Measurements from ENCODE around the gene WDCP. TPM values are rescaled to one million over a fixed set of nuclear protein-coding genes. Genes with fewer than 3 reads are reported as not detected.

Gene WDCP
- total RNA-seq, 1 donor from 2014 or later = 20.0 TPM

- Mint-ChIP-seq H3K27ac (no peak overlapping the region), H3K9me3 (no peaks in the 10 kb centered on the region), H3K27me3 (peaks cover 19% of the 10 kb centered on the region), H3K36me3 (ENCODE audit: low read depth) (no peaks in the 10 kb centered on the region), H3K4me1 (no peaks in the 10 kb centered on the region), H3K4me3 (no peak overlapping the region)
- ATAC-seq (ENCODE audit: low read depth) (no peak), DNase-seq (no peak)
- CTCF ChIA-PET = interaction anchor here (1.0 kb wide), 1 partner anchor 9 kb away, joined by 3 read pairs; no protein-coding TSS in a partner anchor
- TF ChIP-seq CTCF (IDR thresholded peaks at IDR 0.05) = no peak
- POLR2A ChIA-PET = no interaction called here
- intact Hi-C loops (cut with micrococcal nuclease) = no loop called here
These were observed 37.9 kb downstream of the WDCP start for GRCh38 chr2:24009367-24009679.

GRCh38 chr2:24008672-24009366, 38.4 kb downstream of the WDCP start:
- ChIA-PET POLR2A (no interaction called here), CTCF (interaction anchor here (1.0 kb wide), 1 partner anchor 9 kb away, joined by 3 read pairs; no protein-coding TSS in a partner anchor)
- TF ChIP-seq CTCF (IDR thresholded peaks at IDR 0.05) = no peak
- Mint-ChIP-seq H3K4me3 (no peak overlapping the region), H3K27me3 (peaks cover 19% of the 10 kb centered on the region), H3K36me3 (ENCODE audit: low read depth) (no peaks in the 10 kb centered on the region), H3K4me1 (no peaks in the 10 kb centered on the region), H3K9me3 (no peaks in the 10 kb centered on the region), H3K27ac (no peak overlapping the region)
- no peak for DNase-seq
- intact Hi-C loops (cut with micrococcal nuclease) = no loop called here
- ATAC-seq (ENCODE audit: low read depth) = no peak

GRCh38 chr2:24007693-24008092, 39.5 kb downstream of the WDCP start:
- H3K27me3 Mint-ChIP-seq = peaks cover 19% of the 10 kb centered on the region
- DNase-seq = no peak
- H3K4me3 Mint-ChIP-seq = no peak overlapping the region
- H3K9me3 Mint-ChIP-seq = no peaks in the 10 kb centered on the region
- POLR2A ChIA-PET = no interaction called here
- intact Hi-C loops (cut with micrococcal nuclease) = no loop called here
- H3K27ac Mint-ChIP-seq = no peak overlapping the region
- no peaks in the 10 kb centered on the region for H3K36me3 Mint-ChIP-seq (ENCODE audit: low read depth)
- H3K4me1 Mint-ChIP-seq = no peaks in the 10 kb centered on the region
- no peak for TF ChIP-seq CTCF (IDR thresholded peaks at IDR 0.05)
- no peak for ATAC-seq (ENCODE audit: low read depth)
- CTCF ChIA-PET = no interaction called here

- Mint-ChIP-seq H3K9me3 (no peaks in the 10 kb centered on the region), H3K27ac (no peak overlapping the region), H3K4me1 (no peaks in the 10 kb centered on the region), H3K36me3 (ENCODE audit: low read depth) (peaks cover 9% of the 10 kb centered on the region), H3K4me3 (no peak overlapping the region), H3K27me3 (no peaks in the 10 kb centered on the region)
- no peak for DNase-seq
- POLR2A ChIA-PET = no interaction called here
- no peak for ATAC-seq (ENCODE audit: low read depth)
- intact Hi-C loops (cut with micrococcal nuclease) = no loop called here
- TF ChIP-seq CTCF (IDR thresholded peaks at IDR 0.05) = no peak
- CTCF ChIA-PET = interaction anchor here (1.7 kb wide), 1 partner anchor 90 kb away, joined by 5 read pairs; the partner anchor contains the start of gene TP53I3
These were observed 52.6 kb downstream of the WDCP start for GRCh38 chr2:23994567-23994966.

- H3K4me1 Mint-ChIP-seq = no peaks in the 10 kb centered on the region
- H3K4me3 Mint-ChIP-seq = no peak overlapping the region
- H3K36me3 Mint-ChIP-seq (ENCODE audit: low read depth) = peaks cover 7% of the 10 kb centered on the region
- H3K9me3 Mint-ChIP-seq = no peaks in the 10 kb centered on the region
- TF ChIP-seq CTCF (IDR thresholded peaks at IDR 0.05) = no peak
- intact Hi-C loops (cut with micrococcal nuclease) = no loop called here
- ATAC-seq (ENCODE audit: low read depth) (no peak), DNase-seq (no peak)
- ChIA-PET CTCF (interaction anchor here (1.7 kb wide), 1 partner anchor 91 kb away, joined by 5 read pairs; the partner anchor contains the start of gene TP53I3), POLR2A (no interaction called here)
- no peak overlapping the region for H3K27ac Mint-ChIP-seq
- H3K27me3 Mint-ChIP-seq = no peaks in the 10 kb centered on the region
These were observed 53.4 kb downstream of the WDCP start for GRCh38 chr2:23993736-23994269.

Measured in activated B cell treated with CpG ODN at 0.5 μM for 24 hours (primary cell).